Motor neuron (in vitro differentiated cells): ENCODE results near the gene PGS1. TPM values are rescaled to one million over a fixed set of nuclear protein-coding genes. Genes with fewer than 3 reads are reported as not detected.

Experiments
- ATAC-seq, 8 experiments: fragments of 200-7000 bp; cut with Tn5 transposase; replicated peaks in 6 of 8; 2 replicates each; pipeline ENCODE4 v1.8.0; 2021; ENCODE audit warnings: mild to moderate bottlenecking in 8 of 8, moderate library complexity in 8 of 8
- H3K27ac ChIP-seq, 2 donors: fragments of 250-450 bp; sonication (Bioruptor Pico); 2 replicates each; pipeline ENCODE4 v1.9.0; 2021; ENCODE audit warnings: antibody characterized with exemption in 2 of 2, mild to moderate bottlenecking in 2 of 2, moderate library complexity in 1 of 2
- H3K4me1 ChIP-seq, 2 donors: fragments of 250-450 bp; sonication (Bioruptor Pico); replicated peaks in 1 of 2; 2 replicates each; pipeline ENCODE4 v1.6.1; 2021; ENCODE audit warnings: antibody characterized with exemption in 2 of 2, mild to moderate bottlenecking in 2 of 2, moderate library complexity in 1 of 2
- H3K4me3 ChIP-seq, 5 donors: fragments of 250-450 bp; sonication (Bioruptor Pico); 2 replicates each; pipeline ENCODE4 v1.9.0; 2021; ENCODE audit warnings: antibody characterized with exemption in 5 of 5, mild to moderate bottlenecking in 5 of 5, moderate library complexity in 4 of 5
- WGBS, 10 experiments: fragments of 450-650 bp; shearing (Covaris generic); methylation state at CpG; one replicate each; pipeline ENCODE4 v1.0.0; 2022; 5-methylcytosine and 5-hydroxymethylcytosine counted together
- in situ Hi-C, 9 experiments: fragments of 400-800 bp; cut with MboI; loops; one replicate each; pipeline ENCODE4 v1.15.0; 2021; ENCODE audit warnings: low sequenced_read_pairs in 9 of 9, low pct_unique_long_range_greater_than_20kb in 2 of 9; ENCODE audit not compliant: unreplicated experiment in 9 of 9
- total RNA-seq, 8 experiments: library from RNA; unstranded; fragments of 300-600 nt; gene quantifications; 2 replicates each; pipeline versions ENCODE4 v1.2.3 to v1.2.4, GENCODE V29; 2022

PGS1 gene
- total RNA-seq, 8 experiments from 2014 or later: 15.0 to 43.8 (median 22.0) TPM

GRCh38 chr17:78351449-78352006 is 26.9 kb upstream of the PGS1 start:
- Histone ChIP-seq H3K4me3 (no peak overlapping the region), H3K4me1 (peaks cover 19 to 28% of the 10 kb centered on the region in 2 donors), H3K27ac (no peak overlapping the region)
- WGBS, 10 experiments: 17 to 80% (median 60%) methylated on average over 1 to 10 of the region's 16 CpGs; no CpG with 5 or more reads in 3 of the 10 experiments
- in situ Hi-C loops: no loop called here
- ATAC-seq: peak; percentile 1 to 28 (median 12)

- in situ Hi-C loops: no loop called here
- WGBS, 10 experiments: 90 to 100% (median 100%) methylated on average over 1 to 2 of the region's 8 CpGs; no CpG with 5 or more reads in 7 of the 10 experiments
- Histone ChIP-seq H3K27ac (peak overlapping the region in 1 of 2 donors; percentile 62), H3K4me1 (peaks cover 19 to 32% of the 10 kb centered on the region in 2 donors), H3K4me3 (peak overlapping the region in 2 of 5 donors; percentile 33 to 38)
- ATAC-seq: no peak
These were observed 24.6 kb upstream of the PGS1 start for GRCh38 chr17:78353834-78354233.

- Histone ChIP-seq H3K4me3 (no peak overlapping the region), H3K27ac (no peak overlapping the region), H3K4me1 (peaks cover 19 to 32% of the 10 kb centered on the region in 2 donors)
- WGBS, 10 experiments: 60 to 92% (median 71%) methylated on average over 1 to 9 of the region's 9 CpGs; no CpG with 5 or more reads in 2 of the 10 experiments
- no peak for ATAC-seq
- in situ Hi-C loops: no loop called here
These were observed 23.3 kb upstream of the PGS1 start for GRCh38 chr17:78355045-78355641.

- in situ Hi-C loops: no loop called here
- peaks cover 19 to 32% of the 10 kb centered on the region in 2 donors for H3K4me1 ChIP-seq
- H3K27ac ChIP-seq: no peak overlapping the region
- ATAC-seq: peak in 1 of 8 experiments; percentile 0
- H3K4me3 ChIP-seq: peak overlapping the region in 1 of 5 donors; percentile 58
- 29 to 100% (median 87%) methylated on average over 1 to 3 of the region's 3 CpGs; no CpG with 5 or more reads in 4 of the 10 experiments for whole genome bisulfite sequencing, 10 experiments
These were observed 22.7 kb upstream of the PGS1 start for GRCh38 chr17:78355701-78356100.

- Histone ChIP-seq H3K27ac (no peak overlapping the region), H3K4me3 (peak overlapping the region in 1 of 5 donors; percentile 58), H3K4me1 (peaks cover 18 to 33% of the 10 kb centered on the region in 2 donors)
- in situ Hi-C loops: no loop called here
- ATAC-seq: peak; percentile 0 to 20 (median 4)
- 0 to 100% (median 21%) methylated on average over 1 to 7 of the region's 16 CpGs; no CpG with 5 or more reads in 6 of the 10 experiments for WGBS, 10 experiments
These were observed 22.2 kb upstream of the PGS1 start for GRCh38 chr17:78356101-78356713.

GRCh38 chr17:78357177-78357586 is 21.3 kb upstream of the PGS1 start:
- in situ Hi-C loops: no loop called here
- H3K4me3 ChIP-seq: peak overlapping the region in 2 of 5 donors; percentile 58 to 75
- WGBS, 10 experiments: 40 to 80% methylated on average over 1 to 2 of the region's 7 CpGs; no CpG with 5 or more reads in 8 of the 10 experiments
- H3K4me1 ChIP-seq: peaks cover 13 to 24% of the 10 kb centered on the region in 2 donors
- peak in 2 of 8 experiments; percentile 0 for ATAC-seq
- H3K27ac ChIP-seq: no peak overlapping the region

GRCh38 chr17:78357672-78358537 is 20.5 kb upstream of the PGS1 start:
- 20 to 88% (median 70%) methylated on average over 1 to 9 of the region's 25 CpGs; no CpG with 5 or more reads in 2 of the 10 experiments for whole genome bisulfite sequencing, 10 experiments
- in situ Hi-C loops: no loop called here
- Histone ChIP-seq H3K4me1 (peaks cover 9 to 20% of the 10 kb centered on the region in 2 donors), H3K27ac (no peak overlapping the region), H3K4me3 (peak overlapping the region in 3 of 5 donors; percentile 58 to 75 (median 68))
- no peak for ATAC-seq

GRCh38 chr17:78358538-78359320 is 19.7 kb upstream of the PGS1 start:
- in situ Hi-C loops: no loop called here
- H3K27ac ChIP-seq: no peak overlapping the region
- ATAC-seq: peak in 3 of 8 experiments; percentile 0 to 1 (median 0)
- WGBS, 10 experiments: 5 to 27% (median 8%) methylated on average over 3 to 5 of the region's 72 CpGs; no CpG with 5 or more reads in 7 of the 10 experiments
- peaks cover 6 to 14% of the 10 kb centered on the region in 2 donors for H3K4me1 ChIP-seq
- H3K4me3 ChIP-seq: peak overlapping the region; percentile 49 to 75 (median 58)

- H3K27ac ChIP-seq: peak overlapping the region in 1 of 2 donors; percentile 11
- ATAC-seq: peak in 4 of 8 experiments; percentile 0 to 2 (median 2)
- peak overlapping the region; percentile 49 to 75 (median 58) for H3K4me3 ChIP-seq
- peaks cover 6 to 14% of the 10 kb centered on the region in 2 donors for H3K4me1 ChIP-seq
- in situ Hi-C loops: no loop called here
- 0% methylated on average over 1 of the region's 70 CpGs; no CpG with 5 or more reads in 9 of the 10 experiments for WGBS, 10 experiments
These were observed 19.0 kb upstream of the PGS1 start for GRCh38 chr17:78359321-78359996.

- WGBS, 10 experiments: no CpG with 5 or more reads among the region's 59 CpGs
- Histone ChIP-seq H3K4me3 (peak within 1 kb of the TSS; percentile 49 to 75 (median 58)), H3K27ac (peak within 1 kb of the TSS in 1 of 2 donors; percentile 11), H3K4me1 (peaks cover 6 to 16% of the 10 kb centered on the region in 2 donors)
- in situ Hi-C loops: no loop called here
- peak; percentile 22 to 82 (median 76) for ATAC-seq
These were observed 18.5 kb upstream of the PGS1 start, which contains the start of gene SOCS3 for GRCh38 chr17:78359997-78360370. Gene SOCS3, minus strand, starts transcription at chr17:78360077. Its CDS starts 982 bp downstream, at chr17:78359095.

- in situ Hi-C loops: no loop called here
- Histone ChIP-seq H3K27ac (no peak overlapping the region), H3K4me1 (peaks cover 13 to 22% of the 10 kb centered on the region in 2 donors), H3K4me3 (peak overlapping the region; percentile 49 to 75 (median 58))
- 8 to 60% (median 40%) methylated on average over 1 to 2 of the region's 49 CpGs; no CpG with 5 or more reads in 7 of the 10 experiments for WGBS, 10 experiments
- ATAC-seq: peak; percentile 3 to 58 (median 42)
These were observed 17.9 kb upstream of the PGS1 start for GRCh38 chr17:78360371-78361224.
